Testis (tissue), 2 donors: Measurements from ENCODE around the gene SHROOM3.

Experiments
- CTCF ChIP-seq, 3 experiments: fragments of 450-650 bp in 2 of 3; fragments of 200-600 bp in 1 of 3; sonication (generic) in 1 of 3; IDR thresholded peaks; one replicate each; pipeline ENCODE4 v1.5.1; 2016 to 2019; ENCODE audit warnings: antibody characterized with exemption in 3 of 3, mild to moderate bottlenecking in 2 of 3, moderate library complexity in 1 of 3
- POLR2A ChIP-seq: fragments of 450-650 bp; IDR thresholded peaks from one replicate; pipeline ENCODE4 v1.6.1; 2017; ENCODE audit warnings: antibody characterized with exemption, mild to moderate bottlenecking, moderate library complexity

DNA sequence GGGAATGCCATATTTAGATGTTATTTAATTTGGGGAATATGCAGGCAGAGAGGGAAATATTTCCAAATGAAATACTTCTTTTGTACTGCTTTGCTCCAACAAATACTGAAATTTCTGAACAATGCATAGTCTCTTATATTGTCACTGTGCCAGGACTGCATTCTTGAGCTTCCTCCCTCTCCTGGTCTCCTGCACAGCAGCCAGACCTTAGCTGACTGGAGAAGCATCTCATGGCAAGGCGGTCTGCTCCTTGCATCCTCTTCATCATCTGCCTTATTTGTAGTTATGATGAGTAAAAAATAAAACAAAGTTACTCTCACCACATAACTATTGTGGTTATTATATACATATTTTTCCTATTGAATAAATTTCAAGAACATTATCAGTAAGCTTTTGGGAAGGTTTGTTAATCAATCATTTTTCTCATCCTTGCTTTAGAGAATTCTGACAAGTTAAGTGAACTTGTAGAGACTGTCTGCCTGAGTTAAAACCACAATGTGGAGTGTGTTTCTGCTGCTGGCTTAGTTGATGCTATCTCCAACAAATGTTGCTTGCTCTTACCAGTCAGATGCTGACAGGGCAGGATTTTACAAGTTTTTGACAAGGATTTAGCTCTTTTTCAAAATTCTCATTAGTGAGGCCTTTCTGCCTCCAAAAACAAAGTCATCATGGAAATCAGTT lies 309.4 kb downstream of the SHROOM3 start:
- TF ChIP-seq CTCF (IDR thresholded peaks at IDR 0.05) (no peak), POLR2A (no peak)
